GM12878 (cell line): Measurements from ENCODE around the gene TNFSF9. TPM values are rescaled to one million over a fixed set of nuclear protein-coding genes. Genes with fewer than 3 reads are reported as not detected.

Source experiments
- BHLHE40 ChIP-seq, 2 experiments: fragments of 450-650 bp in 1 of 2; IDR thresholded peaks; 2 replicates each; pipeline ENCODE4 v1.6.1; 2011 to 2017; ENCODE audit warnings: low read depth in 2 of 2, borderline replicate concordance in 1 of 2, improper control_type of control experiment in 1 of 2, low read length in 1 of 2, mild to moderate bottlenecking in 1 of 2
- CHD1 ChIP-seq: IDR thresholded peaks from 2 replicates; pipeline ENCODE4 v1.6.1; 2012; ENCODE audit warnings: low read depth, low read length, improper control_type of control experiment
- E2F4 ChIP-seq: IDR thresholded peaks from 2 replicates; pipeline ENCODE4 v1.6.1; 2012; ENCODE audit warnings: low read depth, low read length, improper control_type of control experiment
- IKZF1 ChIP-seq: fragments of 450-650 bp; conservative IDR thresholded peaks from 2 replicates; pipeline ENCODE4 v1.6.1; 2017; ENCODE audit warnings: antibody characterized with exemption, mild to moderate bottlenecking
- IRF3 ChIP-seq: fragments of 450-650 bp; IDR thresholded peaks from 2 replicates; pipeline ENCODE4 v1.6.1; 2014; ENCODE audit warnings: mild to moderate bottlenecking
- MEF2B ChIP-seq: fragments of 450-650 bp; IDR thresholded peaks from 2 replicates; pipeline ENCODE4 v1.6.1; 2018; ENCODE audit warnings: mild to moderate bottlenecking, moderate library complexity; ENCODE audit not compliant: partially characterized antibody, poor library complexity, severe bottlenecking
- MTA2 ChIP-seq: fragments of 450-650 bp; IDR thresholded peaks from 2 replicates; pipeline ENCODE4 v1.6.1; 2016; ENCODE audit warnings: low read depth, mild to moderate bottlenecking, moderate library complexity
- MTA3 ChIP-seq: IDR thresholded peaks from 2 replicates; pipeline ENCODE4 v1.6.1; 2012; ENCODE audit warnings: low read length, inconsistent platforms, borderline replicate concordance
- MYB ChIP-seq: fragments of 150-350 bp; IDR thresholded peaks from 2 replicates; pipeline ENCODE4 v1.6.1; 2014; ENCODE audit warnings: mild to moderate bottlenecking, low read depth, low read length, borderline replicate concordance
- NFIC ChIP-seq: IDR thresholded peaks from 2 replicates; pipeline ENCODE4 v1.6.1; 2012; ENCODE audit warnings: low read depth, mild to moderate bottlenecking, inconsistent platforms, low read length, moderate library complexity
- NKRF ChIP-seq: fragments of 450-650 bp; conservative IDR thresholded peaks from 2 replicates; pipeline ENCODE4 v1.6.1; 2017; ENCODE audit warnings: mild to moderate bottlenecking, moderate library complexity
- POU2F2 ChIP-seq: IDR thresholded peaks from 3 replicates; pipeline ENCODE4 v1.6.1; 2011; ENCODE audit warnings: low read depth, mild to moderate bottlenecking, low read length, borderline replicate concordance
- RBBP5 ChIP-seq: fragments of 200-600 bp; sonication (generic); conservative IDR thresholded peaks from 2 replicates; pipeline ENCODE4 v1.6.1; 2016
- RCOR1 ChIP-seq: conservative IDR thresholded peaks from 2 replicates; pipeline ENCODE4 v1.6.1; 2012; ENCODE audit warnings: low read depth, low read length, improper control_type of control experiment
- RUNX3 ChIP-seq: IDR thresholded peaks from 2 replicates; pipeline ENCODE4 v1.6.1; 2012; ENCODE audit warnings: low read length, inconsistent platforms
- SREBF2 ChIP-seq: IDR thresholded peaks from 2 replicates; pipeline ENCODE4 v1.6.1; 2012; ENCODE audit warnings: mild to moderate bottlenecking, low read length
- YY1 ChIP-seq: IDR thresholded peaks from 2 replicates; pipeline ENCODE4 v1.6.1; 2011; ENCODE audit warnings: low read depth, mild to moderate bottlenecking, low read length
- ZBED1 ChIP-seq: IDR thresholded peaks from 2 replicates; pipeline ENCODE4 v1.6.1; 2016; ENCODE audit warnings: borderline replicate concordance
- polyA plus RNA-seq, 11 experiments: library from polyadenylated mRNA; depleted of rRNA in 4 of 11; unstranded in 6 of 11; stranded (reverse) in 5 of 11; fragments of >200 nt; fragmentation: Nextera tagmentation in 4 of 11; fragmentation: Illumina TruSeq in 1 of 11; extraction: Ambion mirVana in 4 of 11; extraction: Trizol in 1 of 11; gene quantifications; 1 replicate in 1 of 11; 2 replicates in 10 of 11; pipeline versions ENCODE4 v1.2.1 to v1.2.3, GENCODE V29; 2011 to 2016; ENCODE audit warnings: inconsistent platforms in 2 of 11, missing spikeins in 2 of 11, low read depth in 1 of 11
- total RNA-seq, 4 experiments: library from RNA; depleted of rRNA in 3 of 4; stranded (reverse); fragments of >200 nt in 3 of 4; fragmentation: Illumina TruSeq in 1 of 4; extraction: Trizol in 1 of 4; gene quantifications; 2 replicates each; pipeline versions ENCODE4 v1.2.1 to v1.2.3, GENCODE V29; 2013 to 2021

TNFSF9 gene
- total and polyA plus RNA-seq, 10 of the 15 experiments (the other 5 are each of a cell fraction or from before 2014, with no cell fraction given), result 6.2 to 75.3 (median 22.1) TPM

- TF ChIP-seq NFIC, result peak; percentile 90
- TF ChIP-seq YY1, result no peak
- peak; percentile 44; the same call in 1 of the 2 replicates for TF ChIP-seq MTA3
- TF ChIP-seq MTA2, result no peak; the same call in none of the 2 replicates
- TF ChIP-seq RCOR1, result no peak
- TF ChIP-seq IKZF1, result peak; percentile 95
- no peak for TF ChIP-seq NKRF
- peak; percentile 97 for TF ChIP-seq RUNX3
- peak; percentile 45 for TF ChIP-seq MEF2B
- TF ChIP-seq CHD1, result no peak
- no peak for TF ChIP-seq ZBED1
- TF ChIP-seq POU2F2, result no peak
- TF ChIP-seq BHLHE40 (IDR thresholded peaks at IDR 0.05; ENCODE audit: borderline replicate concordance in 1 of 2, low read depth in 2 of 2, low read length in 1 of 2), result 0 out of 4 replicates have a peak, but pooled peaks of 1 of the 2 experiments have one; percentile 15
- no peak for TF ChIP-seq RBBP5
- TF ChIP-seq MYB, result no peak
- no peak for TF ChIP-seq E2F4
- TF ChIP-seq SREBF2, result no peak
- TF ChIP-seq IRF3, result no peak
- TF ChIP-seq, all 136 proteins: peak for 23
Measured at GRCh38 chr19:6556480-6557195, 25.8 kb downstream of the TNFSF9 start (continued).
